Measurements from ENCODE around the gene MCRIP2.

The MCRIP2 gene

GRCh38 chr16:674214-674881 is 32.7 kb downstream of the MCRIP2 start:
- no peaks in the 10 kb centered on the region for H3K9me3 ChIP-seq (ENCODE audit: insufficient read depth, low read depth, low read length)
- H3K4me3 ChIP-seq (ENCODE audit: low read length, poor library complexity, severe bottlenecking) = no peak overlapping the region
- H3F3A ChIP-seq (ENCODE audit: low read depth) = no peaks in the 10 kb centered on the region
- no peak overlapping the region for H2AFZ ChIP-seq (ENCODE audit: low read length)
- no peak overlapping the region for H3K4me2 ChIP-seq (ENCODE audit: low read depth, low read length, poor library complexity, severe bottlenecking)
- peaks cover 3% of the 10 kb centered on the region; the same call in 1 of the 2 replicates for H3K79me2 ChIP-seq (ENCODE audit: insufficient read depth, low read length)
- TF ChIP-seq CTCF (conservative IDR thresholded peaks at IDR 0.05; ENCODE audit: low read length) (no peak), EZH2phosphoT487 (IDR thresholded peaks at IDR 0.05; ENCODE audit: borderline replicate concordance) (no peak)
- no peaks in the 10 kb centered on the region for H3K36me3 ChIP-seq (ENCODE audit: insufficient read depth, low read length)
- no peak overlapping the region for H3K9ac ChIP-seq (ENCODE audit: low read depth, low read length, poor library complexity, severe bottlenecking)
- H3K27me3 ChIP-seq (ENCODE audit: insufficient read depth, low read length, poor library complexity, severe bottlenecking) = no peaks in the 10 kb centered on the region
- H3K9me2 ChIP-seq (replicated peaks; ENCODE audit: low read depth, low read length) = no peaks in the 10 kb centered on the region
- no peaks in the 10 kb centered on the region for H4K20me1 ChIP-seq (ENCODE audit: insufficient read depth, low read length, poor library complexity, severe bottlenecking)
- peaks cover 2% of the 10 kb centered on the region for H3K4me1 ChIP-seq (ENCODE audit: insufficient read depth, low read length, poor library complexity, severe bottlenecking)

GRCh38 chr16:674968-675883 is 33.6 kb downstream of the MCRIP2 start, which contains the start of gene RHBDL1:
RHBDL1 (plus strand) TSS chr16:675671; CDS start chr16:675791, 120 bp downstream.
- Histone ChIP-seq H3K9me2 (replicated peaks; ENCODE audit: low read depth, low read length) (no peaks in the 10 kb centered on the region), H3K9ac (ENCODE audit: low read depth, low read length, poor library complexity, severe bottlenecking) (no peak within 1 kb of the TSS), H3K36me3 (ENCODE audit: insufficient read depth, low read length) (no peaks in the 10 kb centered on the region), H3K4me2 (ENCODE audit: low read depth, low read length, poor library complexity, severe bottlenecking) (no peak within 1 kb of the TSS), H3K4me1 (ENCODE audit: insufficient read depth, low read length, poor library complexity, severe bottlenecking) (peaks cover 4% of the 10 kb centered on the region), H3K9me3 (ENCODE audit: insufficient read depth, low read depth, low read length) (no peaks in the 10 kb centered on the region), H3K27me3 (ENCODE audit: insufficient read depth, low read length, poor library complexity, severe bottlenecking) (no peaks in the 10 kb centered on the region), H3F3A (ENCODE audit: low read depth) (no peaks in the 10 kb centered on the region), H3K4me3 (ENCODE audit: low read length, poor library complexity, severe bottlenecking) (no peak within 1 kb of the TSS), H3K79me2 (ENCODE audit: insufficient read depth, low read length) (no peaks in the 10 kb centered on the region), H4K20me1 (ENCODE audit: insufficient read depth, low read length, poor library complexity, severe bottlenecking) (no peaks in the 10 kb centered on the region), H2AFZ (ENCODE audit: low read length) (no peak within 1 kb of the TSS)
- TF ChIP-seq EZH2phosphoT487 (IDR thresholded peaks at IDR 0.05; ENCODE audit: borderline replicate concordance) (no peak), CTCF (conservative IDR thresholded peaks at IDR 0.05; ENCODE audit: low read length) (no peak)

GRCh38 chr16:675884-676564 is 34.4 kb downstream of the MCRIP2 start:
- Histone ChIP-seq H3K9me2 (replicated peaks; ENCODE audit: low read depth, low read length) (no peaks in the 10 kb centered on the region), H3K9me3 (ENCODE audit: insufficient read depth, low read depth, low read length) (no peaks in the 10 kb centered on the region), H4K20me1 (ENCODE audit: insufficient read depth, low read length, poor library complexity, severe bottlenecking) (no peaks in the 10 kb centered on the region), H3K36me3 (ENCODE audit: insufficient read depth, low read length) (no peaks in the 10 kb centered on the region), H3K4me3 (ENCODE audit: low read length, poor library complexity, severe bottlenecking) (no peak overlapping the region), H2AFZ (ENCODE audit: low read length) (no peak overlapping the region), H3K4me1 (ENCODE audit: insufficient read depth, low read length, poor library complexity, severe bottlenecking) (peaks cover 4% of the 10 kb centered on the region), H3K9ac (ENCODE audit: low read depth, low read length, poor library complexity, severe bottlenecking) (no peak overlapping the region), H3F3A (ENCODE audit: low read depth) (no peaks in the 10 kb centered on the region), H3K79me2 (ENCODE audit: insufficient read depth, low read length) (peaks cover 4% of the 10 kb centered on the region; the same call in 1 of the 2 replicates), H3K27me3 (ENCODE audit: insufficient read depth, low read length, poor library complexity, severe bottlenecking) (no peaks in the 10 kb centered on the region), H3K4me2 (ENCODE audit: low read depth, low read length, poor library complexity, severe bottlenecking) (no peak overlapping the region)
- TF ChIP-seq CTCF (conservative IDR thresholded peaks at IDR 0.05; ENCODE audit: low read length) = no peak
- no peak for TF ChIP-seq EZH2phosphoT487 (IDR thresholded peaks at IDR 0.05; ENCODE audit: borderline replicate concordance)

All from Loucy (cell line).